NCI-H345 (cell line): Measurements from ENCODE around the gene ACACB.

Experiments
- DNase-seq: peaks from one replicate; lab custom pipeline; 2025; lab: John Stamatoyannopoulos, UW

Gene ACACB

DNA sequence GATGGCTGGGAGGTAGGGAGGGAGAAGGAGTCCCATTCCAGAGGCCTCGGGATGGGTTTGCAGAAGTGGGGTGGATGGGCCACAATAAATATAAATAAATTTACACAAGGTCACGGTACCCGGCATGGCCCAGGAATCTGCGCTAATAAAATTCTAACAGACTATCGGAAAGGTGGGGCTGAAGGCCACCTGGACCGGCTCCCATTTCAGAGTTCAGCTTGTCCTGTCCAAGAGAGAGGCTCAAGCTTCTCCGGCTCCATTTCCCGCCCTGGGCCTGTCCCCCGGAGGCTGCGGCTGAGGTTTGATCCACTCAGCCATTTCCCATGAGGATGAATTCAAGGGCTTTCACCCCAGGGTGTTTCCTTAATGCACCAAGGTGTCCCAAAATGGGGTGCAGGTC is 162.5 kb downstream of the ACACB start:
- no peak for DNase-seq

DNA sequence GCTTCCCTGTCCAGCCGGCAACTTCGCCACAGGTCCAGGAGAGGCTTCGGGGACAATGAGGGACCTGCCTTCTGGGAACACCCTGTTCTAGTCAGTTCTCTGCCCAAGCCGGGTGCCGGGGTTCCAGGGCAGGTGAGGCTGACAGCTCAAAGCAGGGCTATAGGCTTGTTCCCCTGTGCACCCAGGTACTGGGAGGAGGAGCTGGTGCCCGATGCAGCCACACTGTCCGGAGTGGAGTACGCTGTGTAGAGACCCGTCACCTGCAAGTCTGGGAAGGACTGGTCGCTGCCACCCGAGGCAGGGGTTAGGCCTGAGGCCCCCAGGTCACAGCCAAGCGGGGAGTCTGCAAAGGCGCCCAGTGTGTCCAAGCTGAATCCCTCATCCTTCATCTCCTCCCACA is 163.1 kb downstream of the ACACB start:
- DNase-seq, result no peak

DNA sequence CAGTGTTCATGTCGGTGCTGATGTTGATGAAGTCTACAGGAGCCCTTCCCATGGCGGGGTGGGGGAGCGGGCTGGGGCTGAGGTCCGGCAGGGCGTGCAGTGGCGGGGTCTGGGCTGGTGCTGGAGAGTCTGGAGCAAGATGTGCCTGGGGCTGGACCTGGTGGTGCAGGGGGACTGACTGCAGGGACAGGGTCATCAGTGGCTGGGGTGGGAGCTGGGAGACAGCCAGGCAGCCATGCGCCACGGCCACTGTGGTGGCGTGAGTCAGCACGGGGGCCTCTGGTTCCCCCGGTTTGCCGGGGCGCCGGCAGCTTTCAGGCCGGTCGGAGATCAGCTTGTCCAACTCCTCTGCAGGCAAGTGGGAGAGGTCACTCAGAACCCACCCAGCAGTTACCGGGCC is 165.1 kb downstream of the ACACB start:
- DNase-seq, result no peak

DNA sequence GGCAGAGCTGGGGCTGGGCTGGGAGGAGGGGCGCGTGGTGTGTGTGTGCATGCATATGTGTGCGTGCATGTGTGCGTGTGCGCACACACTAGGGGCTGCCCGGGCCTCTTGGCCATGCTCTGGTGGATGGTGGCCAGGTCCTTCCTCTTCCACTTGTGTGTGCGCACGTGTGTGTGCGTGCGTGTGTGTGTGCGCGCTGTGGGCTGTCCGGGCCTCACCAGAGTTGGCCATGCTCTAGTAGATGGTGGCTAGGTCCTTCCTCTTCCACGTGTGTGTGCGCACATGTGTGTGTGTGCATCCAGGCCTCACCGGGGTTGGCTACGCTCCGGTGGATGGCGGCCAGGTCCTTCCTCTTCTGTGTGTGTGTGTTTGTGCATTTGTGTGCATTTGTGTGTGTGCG is 168.0 kb downstream of the ACACB start:
- no peak for DNase-seq

DNA sequence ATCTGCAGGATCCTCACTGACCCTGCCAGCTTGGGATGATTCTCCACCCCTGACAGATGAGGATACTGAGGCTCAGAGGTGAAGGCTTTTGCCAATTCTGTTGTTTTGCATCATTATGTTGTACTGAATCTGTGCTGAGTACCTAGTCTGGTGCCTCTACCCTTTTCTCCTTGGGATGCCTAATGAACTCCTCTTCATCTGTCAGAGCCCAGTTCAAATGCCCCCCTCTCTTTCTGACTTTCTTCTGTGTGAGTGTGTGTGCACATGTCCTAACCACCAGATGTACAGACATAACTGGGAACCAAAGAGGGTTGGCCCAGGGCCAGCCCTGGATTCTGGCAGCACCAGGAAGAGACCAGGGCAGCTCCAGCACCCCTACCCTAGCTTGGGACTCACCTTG is 169.9 kb downstream of the ACACB start:
- no peak for DNase-seq

DNA sequence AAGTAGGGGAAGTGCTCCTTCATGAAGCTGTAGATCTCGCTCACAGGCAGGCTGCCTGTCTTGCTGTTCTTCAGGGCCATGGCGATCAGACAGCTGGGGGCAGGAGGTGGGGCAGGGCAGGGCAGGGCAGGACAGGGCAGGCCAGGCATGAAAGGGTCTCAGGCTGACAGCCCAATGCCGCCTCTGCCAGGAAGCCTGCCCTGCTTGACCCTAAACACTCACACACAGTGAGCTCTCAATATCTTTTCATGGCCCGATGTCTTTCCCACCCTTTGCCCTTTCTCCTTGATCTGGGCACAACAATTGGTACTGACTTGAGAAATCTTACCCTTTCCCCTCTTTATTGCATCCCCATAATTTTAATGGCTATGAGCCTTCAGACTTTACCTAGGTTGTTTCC is 170.3 kb downstream of the ACACB start:
- DNase-seq, result no peak

DNA sequence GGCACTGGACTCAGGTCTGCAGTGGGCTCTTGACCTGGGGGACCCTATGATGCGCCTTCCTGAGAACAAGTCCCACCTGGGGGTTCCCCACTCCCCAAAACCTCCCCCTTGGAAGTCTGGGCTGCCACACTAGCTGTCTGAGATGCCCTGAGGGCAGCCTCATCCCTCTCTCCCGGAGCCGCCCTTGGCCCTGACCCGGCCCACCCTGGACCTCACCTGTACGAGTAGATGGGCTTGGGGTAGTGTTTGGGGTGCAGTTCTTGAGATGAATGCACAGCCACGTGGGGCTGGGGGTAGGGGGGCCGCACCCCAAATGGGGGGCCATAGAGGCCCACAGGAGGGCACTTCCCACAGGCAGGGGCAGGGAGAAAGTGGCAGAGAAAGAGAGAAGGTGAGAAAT is 170.8 kb downstream of the ACACB start:
- DNase-seq, result no peak

DNA sequence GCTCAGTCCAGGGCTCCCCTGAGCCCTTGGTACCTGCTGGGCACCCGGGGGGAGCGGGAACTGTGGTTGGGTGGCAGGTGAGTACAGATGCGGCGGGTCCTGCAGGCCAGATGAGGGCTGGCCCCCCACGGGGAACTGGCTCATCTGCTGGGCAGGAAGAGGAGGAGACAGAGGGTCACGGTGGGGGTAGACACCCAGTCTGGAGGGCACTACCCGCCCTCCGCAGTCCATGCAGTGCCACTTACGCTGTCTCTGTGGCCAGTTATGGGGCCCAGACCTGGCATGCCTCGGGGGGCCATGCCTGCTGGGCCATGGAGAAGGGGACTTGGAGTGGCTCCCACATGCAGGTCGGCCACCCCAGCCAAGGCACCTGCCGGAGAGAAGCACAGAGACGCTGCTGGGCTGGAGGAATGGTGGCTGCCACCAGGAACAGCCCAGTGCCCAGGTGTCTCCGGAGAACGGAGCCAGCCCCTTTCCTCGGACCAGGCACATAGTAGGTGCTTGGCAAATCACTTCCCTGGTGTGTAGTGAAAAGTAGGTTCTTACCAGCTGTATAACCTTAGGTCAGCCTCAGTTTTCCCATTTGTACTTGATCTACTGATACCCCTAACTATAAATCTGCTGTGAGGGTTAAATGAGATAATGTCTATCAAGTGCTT is 171.6 kb downstream of the ACACB start:
- no peak for DNase-seq

DNA sequence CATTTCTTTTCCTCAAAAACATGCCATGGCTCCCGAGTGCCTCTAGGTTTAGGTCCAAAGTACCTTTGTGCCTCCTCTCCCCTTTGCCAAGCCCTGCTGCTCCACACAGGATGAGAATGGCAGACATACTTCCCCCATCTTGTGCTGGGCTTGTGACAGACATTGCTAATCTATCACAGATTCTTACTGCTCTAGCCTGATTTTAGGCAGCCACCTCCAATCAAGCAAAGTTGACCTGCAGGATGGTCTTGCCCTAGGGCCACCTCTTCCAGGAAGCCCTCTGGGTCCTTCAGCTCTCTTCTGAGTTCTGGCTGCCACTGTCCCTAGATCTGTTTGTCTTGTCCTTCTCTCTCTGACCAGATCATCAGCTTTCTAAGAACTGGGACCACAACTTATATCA is 172.2 kb downstream of the ACACB start:
- DNase-seq, result no peak

DNA sequence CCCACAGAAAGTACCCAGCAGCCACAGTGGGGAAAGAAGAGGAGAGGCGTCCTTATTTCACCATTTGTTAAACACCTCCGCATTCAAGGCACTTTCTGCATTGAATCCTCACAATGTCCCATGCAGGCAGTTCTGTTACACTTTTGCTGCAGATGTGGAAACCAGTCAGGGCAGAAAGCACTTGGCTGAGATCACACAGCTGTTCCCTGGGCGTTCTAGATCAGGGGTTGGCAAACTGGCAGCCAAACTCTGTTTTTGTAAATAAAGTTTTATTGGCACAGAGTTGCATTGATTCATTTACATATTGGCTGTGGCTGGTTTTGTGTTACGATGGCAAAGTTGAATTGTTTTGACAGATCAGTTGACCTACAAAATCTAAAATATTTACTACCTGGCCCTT is 172.6 kb downstream of the ACACB start:
- no peak for DNase-seq

DNA sequence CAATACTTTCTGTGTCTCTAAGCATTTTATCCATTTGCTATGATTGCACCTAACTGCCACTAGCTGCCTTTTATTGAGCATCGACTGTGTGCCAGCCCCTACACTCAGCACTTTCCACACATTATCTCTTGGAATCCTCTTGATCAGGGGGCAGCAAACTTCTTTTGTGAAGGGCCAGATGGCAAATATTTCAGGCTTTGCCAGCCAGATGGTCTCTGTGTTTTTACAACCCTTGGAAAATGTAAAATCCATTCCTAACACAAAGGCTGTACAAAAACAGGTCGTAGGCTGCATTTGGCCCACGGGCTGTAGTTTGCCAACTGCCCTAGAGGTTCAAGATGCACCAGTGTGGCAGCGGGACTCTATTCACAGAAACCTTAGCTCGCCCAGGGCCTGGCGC is 173.2 kb downstream of the ACACB start:
- no peak for DNase-seq

DNA sequence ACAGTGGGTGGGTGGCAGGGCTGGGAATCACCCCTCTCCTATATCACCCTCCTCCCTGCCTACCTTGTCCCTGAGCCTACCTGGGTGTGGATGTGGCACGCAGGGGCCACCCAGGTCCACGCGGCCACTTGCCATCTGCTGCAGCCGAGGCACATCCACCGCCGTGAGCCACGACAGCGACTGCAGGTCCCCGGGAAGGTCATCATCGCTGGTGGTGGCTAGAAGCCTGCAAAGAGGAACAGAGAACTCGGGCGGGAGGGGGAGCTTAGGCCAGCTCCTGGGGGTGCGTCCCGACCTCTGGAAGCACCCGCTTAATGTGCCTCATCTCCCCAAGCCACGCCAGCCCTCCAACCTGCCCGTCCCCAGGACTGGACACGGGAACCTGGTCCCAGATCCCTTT is 173.7 kb downstream of the ACACB start:
- no peak for DNase-seq

DNA sequence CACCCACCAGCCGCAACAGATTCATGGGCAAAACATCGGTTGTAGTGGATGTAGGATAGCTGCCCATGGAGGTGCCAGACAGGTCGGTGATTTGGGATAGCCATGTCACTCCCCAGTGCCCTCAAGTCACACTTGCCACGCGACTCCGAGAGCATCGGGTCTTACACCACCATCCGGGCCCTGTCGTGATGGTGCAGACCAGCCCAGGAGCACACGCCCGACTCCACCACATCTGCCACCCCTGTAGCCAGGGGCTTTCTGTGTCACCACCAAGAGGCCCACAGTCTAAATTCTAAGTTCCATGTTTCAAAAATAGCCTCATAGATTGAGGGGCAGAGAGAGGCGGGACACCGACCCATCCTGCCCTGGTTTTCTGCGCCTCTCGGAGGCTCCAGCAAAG is 174.7 kb downstream of the ACACB start:
- no peak for DNase-seq

DNA sequence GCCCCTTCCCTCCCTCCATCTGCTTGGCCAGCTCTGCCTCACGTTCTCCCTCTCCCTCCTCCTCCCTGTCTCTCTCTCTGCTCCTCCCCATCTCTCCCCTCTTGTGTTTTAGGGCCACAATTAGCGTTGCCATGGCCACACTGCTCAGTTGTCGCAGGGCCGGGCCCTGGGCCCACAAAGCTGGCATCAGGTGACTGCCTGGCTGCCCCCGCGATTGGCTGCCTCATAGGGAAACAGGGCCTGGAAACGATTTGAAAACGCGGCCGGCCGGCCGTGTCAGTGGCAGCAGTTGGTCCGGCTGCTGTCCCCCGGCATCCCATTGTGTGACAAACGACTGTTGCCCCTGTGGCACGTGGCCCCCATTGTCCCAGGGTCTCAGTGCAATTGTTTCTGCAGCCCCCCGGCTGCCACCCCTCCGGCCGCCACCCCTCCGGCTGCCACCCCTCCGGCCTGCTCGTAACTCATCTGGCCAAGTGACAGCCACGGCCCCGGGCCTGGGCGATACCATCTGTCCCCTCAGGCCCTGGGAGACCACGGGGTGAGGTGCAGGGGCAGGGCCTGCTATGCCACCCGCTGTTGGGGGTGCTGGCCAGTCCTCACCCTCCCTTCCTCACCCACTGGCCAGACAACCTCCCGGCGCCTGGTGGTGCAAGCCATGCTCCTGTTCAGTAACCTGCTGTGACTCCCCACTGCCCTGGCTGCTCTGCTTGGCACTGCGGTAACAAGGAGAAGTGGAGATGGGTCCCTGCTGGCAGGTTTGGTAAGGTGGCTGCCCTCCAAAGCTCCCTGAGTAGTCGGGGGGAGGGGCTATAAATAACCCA is 175.3 kb downstream of the ACACB start:
- peak; percentile 96 for DNase-seq

DNA sequence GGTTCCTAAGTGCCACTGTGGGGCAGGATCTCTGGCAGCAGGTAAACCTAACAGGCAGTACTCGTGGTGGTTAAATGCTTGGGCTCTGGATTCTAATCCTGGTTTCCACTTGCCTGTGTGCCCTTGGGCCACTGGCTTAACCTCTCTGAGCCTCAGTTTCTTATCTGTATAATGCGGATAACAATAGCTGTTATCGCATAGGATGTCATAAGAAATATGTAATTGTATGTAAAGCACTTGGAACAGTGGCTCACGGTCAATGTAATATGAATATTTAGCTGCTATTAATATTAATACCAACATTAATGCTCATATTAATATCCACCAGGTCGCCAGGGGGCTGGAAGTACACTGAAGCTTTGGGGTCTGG is 175.9 kb downstream of the ACACB start:
- DNase-seq, result no peak

DNA sequence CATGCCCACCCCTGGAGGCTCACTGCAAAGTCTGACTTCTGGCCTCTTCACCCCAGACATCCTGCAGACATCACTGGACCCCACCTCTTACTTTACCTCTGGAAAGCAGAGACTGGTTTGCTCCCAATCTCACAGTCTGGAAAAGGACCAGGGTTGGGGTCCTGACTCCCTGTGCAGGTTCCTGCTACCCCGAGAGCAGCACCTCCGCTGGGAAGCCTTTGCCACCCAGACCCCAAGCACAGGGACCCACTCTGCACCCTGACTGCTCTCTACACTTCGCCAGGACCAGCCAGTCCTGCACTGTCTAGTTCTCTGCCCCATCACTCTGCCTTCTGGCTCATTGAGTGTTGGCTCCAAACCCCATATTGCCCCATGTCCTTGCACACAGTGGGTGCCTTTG is 176.7 kb downstream of the ACACB start:
- no peak for DNase-seq

DNA sequence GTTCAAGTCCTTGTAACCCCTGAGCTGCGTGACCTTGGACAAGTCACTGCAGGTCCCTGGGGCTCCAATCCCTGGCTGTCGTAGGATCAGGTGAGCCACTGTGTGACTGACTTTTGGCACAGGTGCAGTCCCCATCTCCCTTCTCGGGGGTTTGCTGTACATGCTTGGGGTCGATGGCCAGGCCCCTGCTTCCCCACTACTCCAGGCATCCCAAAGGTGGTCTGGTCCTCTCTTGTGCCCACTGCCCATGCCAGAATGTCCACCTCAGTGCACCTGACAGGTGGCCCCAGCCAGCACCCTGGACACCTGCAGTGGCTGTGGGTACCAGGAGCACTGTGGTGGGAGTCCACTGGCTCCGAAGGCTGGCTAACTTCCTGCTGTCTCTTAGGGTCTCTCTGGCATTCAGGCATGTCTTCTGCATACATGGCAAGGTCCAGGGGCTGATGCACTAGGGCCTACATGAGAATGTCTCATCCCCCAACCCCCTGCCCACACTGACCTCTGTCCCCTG is 178.0 kb downstream of the ACACB start:
- no peak for DNase-seq

DNA sequence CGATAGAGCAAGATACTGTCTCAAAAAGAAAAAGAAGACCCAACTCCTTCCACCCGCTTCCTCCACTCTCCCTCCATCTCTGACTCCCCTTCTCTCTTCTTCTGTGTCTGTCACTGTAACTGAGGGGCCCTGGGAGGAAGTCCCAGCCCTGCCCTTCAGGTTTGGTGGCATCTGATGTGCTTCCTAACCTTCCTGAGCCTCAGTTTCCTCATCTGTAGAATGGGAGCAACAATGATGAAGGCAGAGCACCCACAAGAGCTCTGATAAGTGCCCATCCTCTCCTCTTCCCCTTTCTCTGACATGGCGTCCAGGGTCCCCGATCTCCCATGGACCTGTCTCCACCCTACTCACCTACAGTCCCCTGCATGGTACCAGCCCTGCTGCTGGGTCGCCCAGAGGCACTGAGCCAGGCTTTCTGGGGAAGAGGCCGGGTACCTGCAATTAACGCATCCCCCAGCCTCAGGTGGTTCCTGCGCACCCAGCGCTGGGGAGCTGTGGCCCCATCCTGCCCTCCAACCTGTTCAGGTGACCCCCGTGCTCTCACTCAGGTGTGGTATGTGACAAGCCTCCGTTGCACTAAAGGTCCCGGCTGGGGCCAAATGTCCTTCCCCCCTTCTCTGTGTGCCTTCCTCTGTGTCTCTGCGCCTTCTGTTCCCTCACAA is 179.5 kb downstream of the ACACB start:
- DNase-seq, result no peak

DNA sequence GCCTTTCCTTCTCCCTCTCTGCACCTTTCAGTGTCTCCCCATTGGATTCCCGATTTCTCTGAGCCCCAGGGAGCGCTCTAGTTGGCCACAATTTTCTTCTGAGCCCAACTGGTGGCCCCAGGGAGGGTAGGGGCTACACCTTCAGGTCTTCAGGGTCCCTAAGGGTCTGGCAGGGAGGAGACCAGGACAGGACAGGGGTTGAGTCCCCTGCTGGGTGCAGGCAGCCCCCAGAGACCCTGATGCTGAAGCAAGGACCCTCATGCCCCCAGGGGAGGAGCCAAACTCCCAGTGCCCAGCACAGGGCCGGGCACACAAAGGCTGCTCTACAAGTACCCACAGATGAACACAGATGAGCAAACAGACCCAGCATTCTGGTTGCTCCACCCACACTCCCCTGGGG is 180.0 kb downstream of the ACACB start:
- no peak for DNase-seq

DNA sequence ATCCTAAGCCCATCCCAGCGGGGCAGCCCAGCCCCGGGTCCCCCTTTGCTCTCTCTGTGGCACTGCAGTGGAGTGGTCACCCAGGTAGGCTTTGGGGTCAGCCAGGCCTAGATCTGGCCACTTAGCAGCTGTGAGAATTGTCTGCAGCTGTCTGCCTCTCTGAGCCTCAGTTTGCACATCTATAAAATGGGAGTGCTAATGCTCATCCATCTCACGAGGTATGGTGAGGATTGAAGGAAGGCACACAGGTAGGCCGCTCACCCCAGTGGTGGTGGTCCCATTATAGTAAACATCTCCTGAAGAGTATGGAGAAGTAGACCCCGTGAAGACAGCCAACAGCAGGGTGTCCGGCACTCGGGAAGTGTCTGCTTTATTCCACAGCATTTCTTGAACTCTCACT is 183.5 kb downstream of the ACACB start:
- DNase-seq, result no peak

DNA sequence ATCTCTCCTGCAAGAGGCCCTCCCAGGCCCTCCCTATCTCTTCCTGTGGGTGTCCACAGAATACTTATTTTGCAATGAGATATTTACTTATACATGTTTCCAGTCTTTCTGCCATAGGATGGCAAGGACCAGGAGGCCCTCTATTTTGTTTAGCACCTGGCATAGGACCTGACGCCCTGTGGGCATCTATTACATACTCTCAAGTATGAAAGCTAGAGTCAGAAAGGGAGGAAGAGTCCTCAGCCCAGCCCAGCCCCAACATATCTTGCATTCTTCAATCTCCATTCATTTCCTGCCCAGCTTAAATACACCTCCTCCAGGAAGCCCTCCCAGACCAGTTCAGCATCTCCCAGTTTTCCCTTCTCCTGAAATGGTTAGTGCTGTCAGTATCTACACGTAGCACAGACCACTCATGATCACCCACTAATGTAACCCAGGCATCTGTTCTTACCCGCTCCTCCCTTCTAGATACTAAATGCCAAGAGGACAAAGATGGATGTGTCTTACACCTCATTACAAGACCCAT is 185.3 kb downstream of the ACACB start:
- DNase-seq, result no peak

DNA sequence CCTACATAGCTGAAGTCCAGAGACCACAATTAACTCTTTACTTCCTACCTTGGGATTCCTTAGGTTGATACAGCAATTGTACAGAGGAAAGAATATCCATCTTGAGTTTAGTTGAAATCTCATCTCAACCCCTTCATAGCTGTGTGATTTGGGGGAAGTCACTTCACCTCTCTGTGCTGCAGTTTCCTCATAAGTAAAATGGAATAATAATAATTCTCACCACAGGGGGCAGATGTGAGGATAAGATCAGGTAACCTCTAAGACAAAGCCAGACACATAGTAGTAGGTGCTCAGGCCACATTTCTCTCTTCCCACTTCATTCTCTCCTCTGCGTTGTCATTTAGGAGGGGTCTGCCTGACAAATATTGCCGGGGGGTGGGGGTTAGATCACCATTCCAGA is 186.0 kb downstream of the ACACB start:
- no peak for DNase-seq

DNA sequence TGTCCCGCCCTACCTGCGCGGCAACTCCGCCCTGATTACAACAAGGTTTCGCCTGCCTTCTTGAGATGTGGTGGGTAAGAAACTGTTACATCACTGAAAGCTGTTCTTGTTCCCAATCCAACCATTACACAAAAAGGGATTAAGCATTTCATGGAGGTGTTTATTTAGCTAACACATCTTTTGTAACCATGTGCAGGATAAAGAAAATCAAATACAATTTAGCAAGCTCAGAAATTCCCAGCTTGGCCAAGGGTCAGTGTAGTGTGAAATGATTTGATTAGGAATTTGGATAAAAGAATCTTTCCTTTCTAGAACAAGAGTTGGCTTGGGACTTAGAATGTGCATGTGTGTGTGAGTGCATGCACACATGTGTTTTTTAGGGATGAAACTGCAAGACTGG is 186.4 kb downstream of the ACACB start:
- DNase-seq, result no peak
